ENCODE data around the gene FBXW12.

DNA sequence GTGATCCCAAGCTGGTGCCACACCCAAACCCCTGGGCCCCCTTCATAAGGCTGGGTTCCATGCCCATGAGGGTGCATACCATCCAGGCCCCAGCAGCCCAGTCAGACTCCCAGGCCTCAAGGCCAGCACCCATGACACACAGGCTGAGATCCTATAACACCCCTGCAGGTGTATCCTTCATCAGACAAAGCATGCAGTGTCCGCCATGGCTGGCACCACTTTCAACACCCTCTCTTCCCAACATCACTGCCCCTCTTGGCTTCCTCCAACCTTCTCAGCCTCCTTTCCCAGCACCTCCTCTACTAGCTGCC lies 64.4 kb downstream of the FBXW12 start:
- TF ChIP-seq, protein P1, sequence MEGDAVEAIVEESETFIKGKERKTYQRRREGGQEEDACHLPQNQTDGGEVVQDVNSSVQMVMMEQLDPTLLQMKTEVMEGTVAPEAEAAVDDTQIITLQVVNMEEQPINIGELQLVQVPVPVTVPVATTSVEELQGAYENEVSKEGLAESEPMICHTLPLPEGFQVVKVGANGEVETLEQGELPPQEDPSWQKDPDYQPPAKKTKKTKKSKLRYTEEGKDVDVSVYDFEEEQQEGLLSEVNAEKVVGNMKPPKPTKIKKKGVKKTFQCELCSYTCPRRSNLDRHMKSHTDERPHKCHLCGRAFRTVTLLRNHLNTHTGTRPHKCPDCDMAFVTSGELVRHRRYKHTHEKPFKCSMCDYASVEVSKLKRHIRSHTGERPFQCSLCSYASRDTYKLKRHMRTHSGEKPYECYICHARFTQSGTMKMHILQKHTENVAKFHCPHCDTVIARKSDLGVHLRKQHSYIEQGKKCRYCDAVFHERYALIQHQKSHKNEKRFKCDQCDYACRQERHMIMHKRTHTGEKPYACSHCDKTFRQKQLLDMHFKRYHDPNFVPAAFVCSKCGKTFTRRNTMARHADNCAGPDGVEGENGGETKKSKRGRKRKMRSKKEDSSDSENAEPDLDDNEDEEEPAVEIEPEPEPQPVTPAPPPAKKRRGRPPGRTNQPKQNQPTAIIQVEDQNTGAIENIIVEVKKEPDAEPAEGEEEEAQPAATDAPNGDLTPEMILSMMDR (IDR thresholded peaks at IDR 0.05 in 8 of 11, conservative IDR thresholded peaks at IDR 0.05 in 3 of 11): no peak
- TF ChIP-seq POLR2AphosphoS5 (IDR thresholded peaks at IDR 0.05): no peak
- no peak for TF ChIP-seq POLR2A (IDR thresholded peaks at IDR 0.05)
